GM06990 (cell line): ENCODE measurements around the gene FAM163A.

Experiments
- DNase-seq: peaks from one replicate; pipeline ENCODE4 v3.0.0-alpha.2; 2011; ENCODE audit not compliant: insufficient read length; ENCODE audit errors: extremely low read depth
- H3K27me3 ChIP-seq: replicated peaks from 2 replicates; pipeline ENCODE4 v1.6.0; 2011; ENCODE audit warnings: low read length; ENCODE audit not compliant: control insufficient read depth, insufficient read depth
- H3K36me3 ChIP-seq: 2 replicates; pipeline ENCODE4 v1.5.1; 2011; ENCODE audit warnings: low read length; ENCODE audit not compliant: control insufficient read depth, insufficient read depth
- H3K4me3 ChIP-seq: replicated peaks from 2 replicates; pipeline ENCODE4 v1.5.1; 2011; ENCODE audit warnings: low read depth, mild to moderate bottlenecking, control low read depth, low read length
- CTCF ChIP-seq: IDR thresholded peaks from 2 replicates; pipeline ENCODE4 v1.5.1; 2011; ENCODE audit warnings: low read length, control low read depth, mild to moderate bottlenecking, inconsistent platforms; ENCODE audit not compliant: insufficient read depth, poor library complexity, severe bottlenecking

Gene FAM163A

GRCh38 chr1:179813626-179814545 is 70.8 kb downstream of the FAM163A start:
- no peak for TF ChIP-seq CTCF
- Histone ChIP-seq H3K4me3 (no peak overlapping the region), H3K27me3 (no peaks in the 10 kb centered on the region; the same call in 1 of the 2 replicates), H3K36me3 (no peaks in the 10 kb centered on the region)
- DNase-seq: no peak

- no peak overlapping the region for H3K4me3 ChIP-seq
Measured at GRCh38 chr1:179814546-179814838, 71.4 kb downstream of the FAM163A start.

GRCh38 chr1:179815641-179816040 is 72.5 kb downstream of the FAM163A start:
- no peak overlapping the region; the same call in 1 of the 2 replicates for H3K4me3 ChIP-seq
- no peak for DNase-seq
- H3K27me3 ChIP-seq: no peaks in the 10 kb centered on the region; the same call in 1 of the 2 replicates
- H3K36me3 ChIP-seq: no peaks in the 10 kb centered on the region
- TF ChIP-seq CTCF: no peak

More at GRCh38 chr1:179814546-179814838, 71.4 kb downstream of the FAM163A start:
- DNase-seq: no peak
- H3K36me3 ChIP-seq: no peaks in the 10 kb centered on the region
- TF ChIP-seq CTCF: no peak
- H3K27me3 ChIP-seq: no peaks in the 10 kb centered on the region; the same call in 1 of the 2 replicates

- Histone ChIP-seq H3K36me3 (no peaks in the 10 kb centered on the region), H3K27me3 (no peaks in the 10 kb centered on the region; the same call in 1 of the 2 replicates), H3K4me3 (no peak overlapping the region)
- DNase-seq: no peak
- TF ChIP-seq CTCF: no peak
Measured at GRCh38 chr1:179816196-179816960, 73.3 kb downstream of the FAM163A start.

- no peaks in the 10 kb centered on the region for H3K36me3 ChIP-seq
- TF ChIP-seq CTCF: no peak
- no peak overlapping the region for H3K4me3 ChIP-seq
- DNase-seq: no peak
- no peaks in the 10 kb centered on the region; the same call in 1 of the 2 replicates for H3K27me3 ChIP-seq
Measured at GRCh38 chr1:179817056-179817455, 74.0 kb downstream of the FAM163A start.
